ENCODE measurements around the gene C6orf120.

Gene C6orf120

DNA sequence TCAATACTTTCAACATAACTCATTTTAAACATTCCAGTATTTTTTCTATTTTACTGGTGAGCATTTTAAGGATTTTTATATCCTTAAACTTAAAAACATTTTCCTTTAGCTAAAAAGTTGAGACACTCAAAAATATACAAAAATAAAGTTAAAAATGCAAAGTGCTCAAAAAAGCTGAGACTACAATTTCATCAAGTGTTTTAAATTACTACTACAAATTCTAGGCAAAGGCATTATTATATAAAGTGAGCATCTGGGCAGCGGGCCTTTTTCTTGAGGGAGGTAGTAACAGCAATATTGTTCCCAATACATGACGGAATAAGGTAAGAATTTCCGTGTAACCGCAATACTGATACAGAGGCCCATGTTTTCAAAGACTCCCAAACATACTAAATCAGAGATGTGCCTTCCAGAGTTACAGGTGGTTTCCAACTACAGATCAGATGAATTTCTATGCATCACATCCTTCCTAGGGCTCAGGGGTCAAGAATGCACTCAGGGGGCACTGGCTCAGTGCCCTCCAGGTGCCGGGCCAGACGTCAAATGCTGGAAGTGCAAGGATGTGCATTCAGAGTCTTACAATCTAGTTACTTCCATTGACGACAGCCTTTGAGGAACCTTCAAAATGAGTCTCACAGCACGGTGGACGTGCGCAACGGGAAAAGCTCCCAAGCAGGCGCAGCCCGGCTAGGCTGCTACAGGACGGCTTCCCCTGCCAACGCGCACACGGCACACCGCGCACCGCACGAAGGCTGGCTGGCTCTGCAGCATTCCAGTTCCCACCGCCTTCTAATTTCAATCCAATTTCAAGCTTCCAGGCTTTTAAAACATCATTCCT is 20.7 kb downstream of the C6orf120 start:
- CTCF ChIA-PET = interaction anchor here (1.6 to 2.1 kb wide), 3 partner anchors 14 to 21 kb away, joined by 5 to 15 read pairs (median 9); partner anchors contain the start of genes C6orf120 and WDR27
- POLR2A ChIA-PET = interaction anchor here (1.0 kb wide), 1 partner anchor 21 kb away, joined by 5 read pairs; the partner anchor contains the start of genes C6orf120 and WDR27
- TF ChIP-seq, protein P1, sequence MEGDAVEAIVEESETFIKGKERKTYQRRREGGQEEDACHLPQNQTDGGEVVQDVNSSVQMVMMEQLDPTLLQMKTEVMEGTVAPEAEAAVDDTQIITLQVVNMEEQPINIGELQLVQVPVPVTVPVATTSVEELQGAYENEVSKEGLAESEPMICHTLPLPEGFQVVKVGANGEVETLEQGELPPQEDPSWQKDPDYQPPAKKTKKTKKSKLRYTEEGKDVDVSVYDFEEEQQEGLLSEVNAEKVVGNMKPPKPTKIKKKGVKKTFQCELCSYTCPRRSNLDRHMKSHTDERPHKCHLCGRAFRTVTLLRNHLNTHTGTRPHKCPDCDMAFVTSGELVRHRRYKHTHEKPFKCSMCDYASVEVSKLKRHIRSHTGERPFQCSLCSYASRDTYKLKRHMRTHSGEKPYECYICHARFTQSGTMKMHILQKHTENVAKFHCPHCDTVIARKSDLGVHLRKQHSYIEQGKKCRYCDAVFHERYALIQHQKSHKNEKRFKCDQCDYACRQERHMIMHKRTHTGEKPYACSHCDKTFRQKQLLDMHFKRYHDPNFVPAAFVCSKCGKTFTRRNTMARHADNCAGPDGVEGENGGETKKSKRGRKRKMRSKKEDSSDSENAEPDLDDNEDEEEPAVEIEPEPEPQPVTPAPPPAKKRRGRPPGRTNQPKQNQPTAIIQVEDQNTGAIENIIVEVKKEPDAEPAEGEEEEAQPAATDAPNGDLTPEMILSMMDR (IDR thresholded peaks at IDR 0.05; ENCODE audit: control extremely low read depth, extremely low read depth, low read depth, missing control alignments) = no peak
- peak; percentile 28 for DNase-seq (ENCODE audit: extremely low spot score)

DNA sequence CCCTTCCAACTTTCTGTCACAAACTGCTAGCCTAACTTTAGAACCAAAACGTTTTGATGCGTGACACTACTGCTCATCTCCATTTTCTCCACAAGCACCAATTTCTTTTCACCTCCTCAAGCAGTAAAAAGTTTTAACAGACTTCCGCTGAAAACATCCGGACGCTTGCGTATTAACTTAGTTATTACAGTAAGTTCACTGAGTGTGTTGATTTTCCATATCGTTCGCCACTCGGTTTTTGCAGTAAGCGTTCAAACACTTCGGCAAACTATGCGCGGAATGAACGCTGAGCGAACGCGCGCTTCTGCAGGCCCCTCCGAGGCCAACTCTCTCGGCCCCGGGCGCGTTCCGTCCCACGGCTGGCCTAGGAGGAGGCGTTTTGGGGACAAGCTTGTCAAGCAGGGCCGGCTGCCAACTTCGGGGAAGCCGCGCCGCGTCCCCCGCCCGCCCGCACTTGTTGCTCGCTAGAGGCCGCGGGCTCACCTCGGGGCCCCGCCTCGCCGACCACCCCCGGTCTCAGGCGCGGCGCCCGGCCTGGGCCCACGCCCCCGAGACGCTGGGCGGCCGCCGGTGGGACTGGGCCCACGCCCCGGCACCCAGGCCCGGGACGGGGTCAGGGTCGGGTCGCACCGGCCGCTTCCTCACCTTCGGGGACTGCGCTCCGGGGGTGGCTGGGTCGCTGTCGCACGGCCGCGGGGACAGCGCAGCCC is 21.4 kb downstream of the C6orf120 start:
- CTCF ChIA-PET = interaction anchor here (2.1 kb wide), 1 partner anchor 19 kb away, joined by 15 read pairs; no protein-coding TSS in a partner anchor

DNA sequence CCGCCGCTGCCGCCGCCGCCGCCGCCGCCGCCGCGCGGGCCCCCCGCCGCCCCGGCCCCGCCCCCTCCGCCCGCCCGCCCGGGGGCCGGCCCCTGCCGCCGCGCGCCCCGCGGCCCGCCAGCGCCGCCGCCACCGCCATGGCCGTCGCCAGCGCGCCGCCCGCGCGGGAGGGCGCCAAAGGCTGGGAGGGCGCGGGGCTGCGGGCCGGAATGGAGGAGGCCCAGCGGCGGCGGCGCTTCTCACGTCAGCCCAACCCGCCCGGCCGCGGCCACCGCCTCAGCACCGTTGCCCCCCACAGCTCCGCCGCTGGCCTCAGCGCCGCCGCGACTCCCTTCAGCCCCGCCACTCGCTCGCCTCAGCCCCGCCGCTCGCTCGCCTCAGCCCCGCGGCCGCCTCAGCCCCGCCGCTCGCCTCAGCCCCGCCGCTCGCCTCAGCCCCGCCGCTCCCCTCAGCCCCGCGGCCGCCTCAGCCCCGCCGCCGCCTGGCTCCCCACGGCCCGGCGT is 22.1 kb downstream of the C6orf120 start:
- POLR2A ChIA-PET = no interaction called here
- DNase-seq (ENCODE audit: extremely low spot score) = peak; percentile 75

More for the DNA sequence above, 21.4 kb downstream of the C6orf120 start:
- TF ChIP-seq, protein P1 (IDR thresholded peaks at IDR 0.05; ENCODE audit: control extremely low read depth, extremely low read depth, low read depth, missing control alignments) = no peak
- DNase-seq (ENCODE audit: extremely low spot score) = peak; percentile 71
- POLR2A ChIA-PET = no interaction called here

DNA sequence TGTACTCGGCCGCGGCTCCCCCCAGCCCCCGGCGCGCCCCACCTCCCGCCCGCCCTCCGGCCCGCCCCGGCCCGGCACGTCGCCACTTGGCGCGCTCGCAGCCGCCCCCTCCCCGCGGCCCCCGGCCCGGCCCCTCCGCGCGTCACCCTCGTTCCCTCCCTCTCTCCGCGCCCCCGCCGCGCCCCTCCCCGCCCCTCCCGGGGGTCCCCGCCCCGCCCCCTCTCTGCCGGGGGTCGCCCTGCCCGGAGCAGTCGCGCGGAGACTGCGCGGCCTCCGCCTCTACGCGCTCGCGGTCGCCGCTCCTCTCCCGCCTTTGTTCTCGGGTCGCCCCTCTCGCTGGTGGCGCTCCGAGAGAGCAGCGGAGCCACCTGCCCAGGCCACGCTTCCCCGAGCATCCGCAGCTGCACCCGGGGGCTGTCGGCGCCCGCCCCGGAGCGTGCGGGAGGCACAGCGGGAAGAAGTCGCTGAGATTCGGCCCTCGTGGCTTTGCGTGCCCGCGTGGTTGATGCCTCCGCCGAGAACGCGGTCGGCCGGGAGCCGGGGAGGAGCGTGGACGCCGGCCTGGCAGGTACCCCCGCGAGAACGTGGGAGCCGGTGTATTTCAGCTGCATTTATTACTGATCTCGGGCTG is 22.7 kb downstream of the C6orf120 start, which contains the start of gene PHF10:
TSS of gene PHF10 (minus strand) at position 7 of the 631 bp plus-strand sequence. CDS start 569 bp downstream, outside the sequence.
- TF ChIP-seq, protein P1 (IDR thresholded peaks at IDR 0.05; ENCODE audit: control extremely low read depth, extremely low read depth, low read depth, missing control alignments) = no peak
- ChIA-PET POLR2A (no interaction called here), CTCF (interaction anchor here (0.8 to 1.3 kb wide), 4 partner anchors 14 to 25 kb away, joined by 3 to 4 read pairs (median 3); no protein-coding TSS in a partner anchor)
- peak; percentile 85 for DNase-seq (ENCODE audit: extremely low spot score)

More for the DNA sequence above, 22.1 kb downstream of the C6orf120 start:
- CTCF ChIA-PET = interaction anchor here (1.3 kb wide), 1 partner anchor 14 kb away, joined by 4 read pairs; no protein-coding TSS in a partner anchor
- TF ChIP-seq, protein P1 (IDR thresholded peaks at IDR 0.05; ENCODE audit: control extremely low read depth, extremely low read depth, low read depth, missing control alignments) = no peak

DNA sequence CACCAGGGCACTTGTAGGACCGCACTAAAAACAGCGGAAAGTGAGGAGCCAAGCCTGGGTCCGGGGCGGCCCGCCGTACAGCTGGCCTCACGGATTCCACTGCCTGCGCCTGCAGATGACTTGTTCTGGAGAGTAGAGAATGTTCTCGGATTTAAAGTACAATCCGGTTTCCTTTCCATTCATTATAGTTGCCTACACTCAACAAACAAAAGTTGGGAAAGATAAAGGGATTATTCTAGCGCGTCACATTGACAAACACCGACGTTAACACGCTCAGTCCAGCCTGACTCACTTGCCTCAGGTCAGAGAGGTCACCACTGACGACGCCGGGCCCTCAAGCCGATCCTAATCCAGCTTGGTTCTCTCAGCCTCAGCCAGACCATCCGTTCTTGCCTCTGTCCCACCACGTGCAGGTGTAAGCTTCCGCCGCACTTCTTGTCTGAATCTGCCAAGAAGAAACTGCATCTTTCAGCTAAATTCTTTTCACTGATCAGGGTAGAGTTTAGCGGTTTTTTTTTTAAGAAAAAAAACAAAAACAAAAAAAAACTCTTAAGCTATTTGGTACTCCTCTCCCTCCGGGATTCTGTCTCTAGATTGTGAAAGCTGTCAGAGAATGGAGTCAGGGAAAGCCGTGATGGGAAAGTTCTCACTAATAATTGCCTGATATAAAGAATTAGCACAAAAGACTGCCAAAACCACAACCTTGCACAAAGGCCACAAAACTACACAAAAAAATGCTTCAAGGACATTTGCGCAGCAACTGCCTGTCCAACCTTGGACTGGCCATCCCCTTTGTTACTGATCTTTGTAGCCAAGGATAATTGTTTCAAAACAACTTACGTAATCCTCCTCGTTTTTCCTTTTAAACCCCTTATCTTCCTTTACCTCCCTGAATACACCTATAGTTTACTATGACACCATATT is 23.5 kb downstream of the C6orf120 start:
- DNase-seq (ENCODE audit: extremely low spot score) = no peak
- TF ChIP-seq, protein P1 (IDR thresholded peaks at IDR 0.05; ENCODE audit: control extremely low read depth, extremely low read depth, low read depth, missing control alignments) = no peak
- ChIA-PET CTCF (interaction anchor here (0.8 to 1.3 kb wide), 4 partner anchors 15 to 24 kb away, joined by 3 to 4 read pairs (median 3); no protein-coding TSS in a partner anchor), POLR2A (no interaction called here)
